GM19395 (cell line): ENCODE data around the gene RAD51B.
"Not testable (repeated sequence)": the region's sequence is repeated elsewhere in the genome, so short reads cannot be mapped to it uniquely, and the experiment has no call there.

Source experiments
- ATAC-seq: cut with Tn5 transposase; IDR thresholded peaks from one replicate; pipeline ENCODE4 v1.9.1; 2021; ENCODE audit warnings: mild to moderate bottlenecking, moderate library complexity; ENCODE audit not compliant: unreplicated experiment

RAD51B gene

GRCh38 chr14:68696266-68696665 is 876.7 kb downstream of the RAD51B start:
- ATAC-seq = no peak

GRCh38 chr14:68696721-68697495 is 877.3 kb downstream of the RAD51B start:
- no peak for ATAC-seq

DNA sequence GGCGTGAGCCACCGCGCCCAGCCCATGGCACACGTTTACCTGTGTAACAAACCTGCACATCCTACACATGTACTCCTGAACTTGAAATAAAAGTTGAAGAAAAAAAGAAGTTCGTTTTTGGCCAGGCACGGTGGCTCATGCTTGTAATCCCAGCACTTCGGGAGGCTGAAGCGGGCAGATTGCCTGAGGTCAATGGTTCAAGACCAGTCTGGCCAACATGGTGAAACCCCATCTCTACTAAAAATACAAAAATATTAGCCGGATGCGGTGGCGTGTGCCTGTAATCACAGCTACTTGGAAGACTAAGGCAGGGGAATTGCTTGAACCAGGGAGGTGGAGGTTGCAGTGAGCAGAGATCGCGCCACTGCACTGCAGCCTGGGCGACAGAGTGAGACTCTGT is 879.2 kb downstream of the RAD51B start:
- not testable (repeated sequence) for ATAC-seq

DNA sequence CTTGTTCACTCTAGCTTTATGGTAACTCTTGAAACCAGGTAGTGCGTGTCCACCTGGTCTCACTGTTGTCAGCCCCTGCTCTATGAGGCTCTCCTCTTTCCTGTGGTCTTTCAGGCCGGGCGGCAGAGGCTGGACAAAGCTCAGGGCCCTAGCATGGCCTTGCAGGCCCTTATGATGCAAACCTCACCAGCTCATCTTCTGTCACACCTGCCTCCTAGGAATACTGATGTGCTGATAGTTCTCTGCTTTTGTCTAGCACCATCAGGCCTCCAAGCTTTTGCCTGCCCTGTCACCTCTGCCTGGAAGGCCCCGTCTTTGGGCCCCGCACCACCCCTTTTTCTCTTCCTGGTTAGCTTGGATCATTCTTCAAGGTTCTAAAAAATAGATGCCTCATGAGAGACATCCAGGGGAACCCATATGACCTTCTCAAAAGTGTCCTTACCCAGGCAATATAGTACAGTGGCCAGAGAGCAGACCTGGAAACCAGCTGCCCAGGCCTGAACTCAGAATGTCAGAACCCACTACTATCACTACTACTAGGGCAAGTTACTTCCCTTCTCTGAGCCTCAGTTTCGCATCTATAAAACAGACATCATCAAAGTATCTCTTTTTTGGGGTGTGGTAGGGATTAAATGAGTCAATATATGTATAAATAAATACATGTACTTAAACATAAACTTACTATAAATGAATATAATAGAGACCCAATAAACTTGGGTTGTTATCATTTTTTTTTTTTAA is 881.6 kb downstream of the RAD51B start:
- ATAC-seq = no peak

DNA sequence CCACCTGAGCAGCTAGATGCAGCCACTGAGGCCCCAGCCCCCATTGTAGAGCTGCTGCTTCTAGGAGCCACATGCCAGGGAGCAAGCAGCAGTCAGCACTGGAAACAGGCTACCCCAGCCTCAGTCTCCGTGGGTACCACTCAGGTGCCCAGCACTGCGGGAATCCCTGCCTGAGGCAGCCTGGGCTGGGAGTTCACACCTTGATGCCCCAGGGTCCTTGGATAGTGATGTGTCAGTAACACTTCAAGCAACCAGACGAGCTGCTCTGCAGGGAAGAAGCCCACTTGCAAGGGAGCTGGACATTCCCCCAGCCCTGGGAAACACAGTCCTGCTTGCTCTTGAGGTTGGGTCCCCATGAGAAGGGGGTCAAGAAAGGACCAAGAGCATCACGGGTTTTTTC is 882.6 kb downstream of the RAD51B start:
- no peak for ATAC-seq

DNA sequence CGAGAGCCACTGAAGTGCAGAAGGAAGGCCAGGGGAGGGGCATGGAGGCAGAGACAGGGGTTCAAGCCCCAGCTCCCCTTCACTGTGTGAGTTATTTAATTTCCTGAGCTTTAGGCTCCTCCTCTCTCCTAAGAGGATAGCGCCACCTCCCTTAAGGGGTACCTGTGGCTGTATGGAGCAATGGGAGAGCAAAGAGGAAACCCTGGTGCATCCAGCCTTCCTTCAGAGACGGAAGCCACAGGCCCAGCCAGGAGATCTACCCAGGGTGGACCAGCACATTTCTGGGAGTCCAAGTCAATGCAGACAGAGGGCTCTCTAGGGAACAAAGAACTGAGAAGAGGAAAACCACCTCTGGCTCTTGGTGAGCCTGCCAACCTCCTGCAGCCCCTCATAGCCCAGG is 883.0 kb downstream of the RAD51B start:
- ATAC-seq = no peak

DNA sequence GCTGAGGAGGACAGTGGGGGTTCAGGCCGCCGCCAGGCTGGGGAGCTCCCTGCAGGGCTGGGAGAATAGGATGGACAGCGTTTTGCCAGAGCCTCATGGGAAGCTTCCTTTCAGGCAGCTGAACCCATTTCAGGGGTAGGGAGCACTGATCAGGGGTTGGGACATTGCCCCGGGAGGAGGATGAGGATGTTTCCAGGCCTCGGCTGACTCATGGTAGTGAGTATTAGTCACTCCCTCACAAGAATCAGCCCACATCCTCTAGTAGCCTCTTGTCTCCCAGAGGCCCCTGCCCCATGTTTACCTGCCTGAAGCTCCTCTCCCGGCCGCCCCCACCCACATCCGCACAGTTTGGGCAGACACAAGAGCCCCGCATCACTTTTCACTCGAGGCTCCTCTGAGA is 883.5 kb downstream of the RAD51B start:
- ATAC-seq = no peak

- no peak for ATAC-seq
Measured at GRCh38 chr14:68704736-68705720, 885.4 kb downstream of the RAD51B start.

DNA sequence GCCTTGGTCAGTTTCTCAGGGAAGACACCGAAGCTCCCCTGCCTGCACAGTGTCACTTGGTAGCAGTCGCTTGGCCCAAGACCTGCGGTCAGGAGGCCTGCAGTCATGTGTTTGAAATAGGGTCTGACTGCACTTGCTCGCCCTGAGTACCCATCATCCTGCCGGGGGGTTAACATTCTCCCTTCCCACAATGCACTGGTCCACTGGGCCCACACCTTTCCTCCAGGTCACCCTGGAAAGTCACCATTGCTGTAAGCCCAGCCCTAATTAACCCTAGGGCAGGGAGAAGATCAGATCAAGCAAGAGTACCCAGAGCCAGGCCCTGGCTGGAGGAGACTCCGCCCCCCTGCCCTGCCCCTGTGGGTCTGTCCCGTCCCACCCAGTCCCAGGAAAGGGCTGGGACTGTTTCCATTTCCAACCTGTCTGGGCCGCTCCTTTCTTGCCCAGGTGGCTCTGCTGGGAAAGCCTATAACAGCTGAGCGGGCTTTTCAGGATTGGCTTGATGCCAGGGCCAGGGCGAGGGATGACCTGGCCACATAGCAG is 886.2 kb downstream of the RAD51B start:
- no peak for ATAC-seq

- ATAC-seq = no peak
Measured at GRCh38 chr14:68707482-68707881, 887.9 kb downstream of the RAD51B start.

DNA sequence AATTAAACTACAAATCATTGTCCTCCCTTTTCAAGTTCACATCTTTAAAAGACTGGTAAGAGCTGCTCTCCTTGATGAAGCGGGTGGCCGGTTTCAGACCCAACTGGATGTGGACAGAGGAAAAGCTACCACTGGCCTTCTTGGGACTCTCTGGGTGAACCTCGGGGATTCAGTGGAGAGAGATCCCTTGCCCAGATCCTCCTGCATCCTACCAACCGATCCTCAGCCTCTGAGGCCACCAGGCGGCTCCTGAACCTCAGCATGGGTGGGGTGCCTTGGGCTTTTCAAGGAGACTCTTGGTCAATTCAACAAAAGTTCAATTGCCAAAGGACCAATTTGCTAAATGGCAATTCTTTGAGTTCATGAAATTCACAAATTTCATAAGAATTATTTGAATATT is 888.8 kb downstream of the RAD51B start:
- no peak for ATAC-seq

DNA sequence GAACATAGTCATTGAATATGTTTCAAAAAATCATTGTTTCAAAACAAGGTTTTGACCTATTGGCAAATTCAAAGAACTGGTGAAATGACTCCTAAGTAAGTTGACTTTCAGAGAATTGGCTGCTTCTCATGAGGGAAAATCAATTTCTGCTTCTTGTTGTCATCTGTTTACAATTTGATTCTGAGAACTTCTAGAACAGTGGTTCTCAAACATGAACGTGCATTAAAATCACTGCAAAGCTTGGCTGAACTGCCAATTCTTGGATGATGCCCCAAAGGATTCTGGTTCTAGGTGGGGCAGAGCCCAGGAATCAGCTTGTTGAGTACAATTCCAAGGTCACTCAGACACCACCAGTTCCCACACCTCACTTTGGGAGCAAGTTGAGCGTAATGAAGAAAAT is 889.4 kb downstream of the RAD51B start:
- ATAC-seq = no peak

DNA sequence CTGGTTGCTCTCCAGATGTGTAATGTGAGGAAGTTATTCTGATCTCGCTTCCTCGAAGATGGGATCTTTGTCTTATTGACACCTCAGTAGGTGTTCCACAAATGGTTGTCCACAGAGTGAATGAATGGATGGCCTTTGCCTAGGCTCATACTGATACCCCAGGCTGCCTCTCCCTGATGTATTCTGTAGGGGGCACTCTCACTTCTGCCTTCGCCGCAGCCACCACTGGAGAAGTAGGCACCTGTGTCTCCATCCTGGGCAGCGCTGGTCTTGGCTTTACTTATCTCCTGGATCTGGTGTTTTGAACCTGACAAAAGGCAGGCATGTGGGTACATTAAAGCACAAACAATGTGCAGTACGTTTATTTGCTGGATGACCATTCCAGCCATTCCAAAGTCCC is 891.2 kb downstream of the RAD51B start:
- no peak for ATAC-seq

GRCh38 chr14:68711561-68712309 is 892.2 kb downstream of the RAD51B start:
- ATAC-seq = no peak

- no peak for ATAC-seq
Measured at GRCh38 chr14:68712703-68713370, 893.3 kb downstream of the RAD51B start.

- no peak for ATAC-seq
Measured at GRCh38 chr14:68713782-68714181, 894.2 kb downstream of the RAD51B start.

DNA sequence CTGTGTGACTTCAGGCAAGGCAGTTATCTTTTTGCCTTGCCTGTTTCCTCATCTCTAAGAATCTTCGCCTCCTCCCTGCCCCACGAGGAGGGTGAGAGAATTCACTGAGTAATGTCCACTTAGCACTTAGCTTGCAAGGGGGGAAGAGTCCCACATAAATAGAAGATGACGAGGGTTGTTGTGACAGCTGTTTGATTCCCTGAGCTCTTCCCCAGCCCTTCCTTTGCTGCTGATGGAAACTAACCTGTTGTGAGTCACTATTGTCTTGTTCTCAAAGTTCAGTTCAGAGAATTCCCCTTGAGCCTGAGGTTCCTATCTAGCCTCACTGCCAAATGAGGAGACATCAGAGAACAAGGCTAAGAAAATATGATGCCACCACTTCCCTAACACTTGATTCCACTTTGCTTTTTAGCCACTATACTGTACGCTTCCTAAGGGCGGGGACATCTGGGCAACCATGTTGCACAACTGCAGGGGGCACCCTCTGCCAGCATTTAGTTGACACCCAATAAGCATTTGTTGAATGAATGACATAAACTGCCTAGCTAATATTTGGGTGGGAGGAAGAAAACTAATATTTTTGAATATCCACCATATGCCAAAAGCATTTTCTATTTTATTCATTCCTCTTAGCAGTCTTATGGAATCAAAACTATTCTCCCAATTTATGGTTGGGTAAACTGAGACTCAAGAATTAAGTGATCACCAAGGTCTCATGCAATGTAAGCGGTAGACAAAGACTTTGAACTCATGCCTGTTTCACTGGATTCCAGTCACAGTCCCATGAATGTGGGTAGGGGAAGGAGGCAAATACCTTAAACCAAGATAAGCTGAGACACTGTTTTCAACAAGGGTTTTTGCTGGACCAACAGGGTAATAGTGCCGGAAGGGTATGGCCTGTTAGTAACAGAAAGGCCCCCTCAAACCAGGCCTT is 895.7 kb downstream of the RAD51B start:
- no peak for ATAC-seq

- no peak for ATAC-seq
Measured at GRCh38 chr14:68716698-68717097, 897.1 kb downstream of the RAD51B start.
